NT2/D1 (cell line): ENCODE measurements around the gene BBOF1.

Source experiments
- SUZ12 ChIP-seq: IDR thresholded peaks from 2 replicates; pipeline ENCODE4 v1.6.1; 2011; ENCODE audit not compliant: insufficient read length, insufficient read depth; ENCODE audit errors: extremely low read depth
- YY1 ChIP-seq: IDR thresholded peaks from 2 replicates; pipeline ENCODE4 v1.6.1; 2011; ENCODE audit not compliant: insufficient read length, insufficient read depth
- ZNF274 ChIP-seq: IDR thresholded peaks from 2 replicates; pipeline ENCODE4 v1.6.1; 2011; ENCODE audit warnings: mild to moderate bottlenecking, low read depth, low read length

DNA sequence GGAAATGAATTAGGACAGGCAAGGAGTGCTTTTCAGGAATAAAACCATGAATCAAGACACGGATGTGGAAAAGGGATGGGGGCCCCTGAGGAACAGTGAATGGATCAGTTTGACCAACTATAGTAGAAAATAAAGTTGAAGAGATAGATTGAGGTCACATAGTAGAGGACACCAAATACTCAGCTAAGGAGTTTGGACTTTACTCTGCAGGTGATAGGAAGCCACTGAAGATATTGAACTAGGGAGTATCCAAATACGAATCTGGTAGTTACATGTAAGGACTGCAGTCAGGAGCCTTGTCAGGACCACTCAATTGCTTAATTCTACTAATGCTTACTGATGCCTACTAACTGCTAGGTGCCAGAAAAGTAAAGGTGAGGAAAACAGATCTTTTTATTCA, 20.4 kb upstream of the BBOF1 start:
- TF ChIP-seq SUZ12 = no peak
- TF ChIP-seq ZNF274 = no peak
- TF ChIP-seq YY1 = no peak
